ENCODE results near the gene FGF7.

GRCh38 chr15:49439678-49440395, 16.8 kb downstream of the FGF7 start:
- TF ChIP-seq, protein P1, sequence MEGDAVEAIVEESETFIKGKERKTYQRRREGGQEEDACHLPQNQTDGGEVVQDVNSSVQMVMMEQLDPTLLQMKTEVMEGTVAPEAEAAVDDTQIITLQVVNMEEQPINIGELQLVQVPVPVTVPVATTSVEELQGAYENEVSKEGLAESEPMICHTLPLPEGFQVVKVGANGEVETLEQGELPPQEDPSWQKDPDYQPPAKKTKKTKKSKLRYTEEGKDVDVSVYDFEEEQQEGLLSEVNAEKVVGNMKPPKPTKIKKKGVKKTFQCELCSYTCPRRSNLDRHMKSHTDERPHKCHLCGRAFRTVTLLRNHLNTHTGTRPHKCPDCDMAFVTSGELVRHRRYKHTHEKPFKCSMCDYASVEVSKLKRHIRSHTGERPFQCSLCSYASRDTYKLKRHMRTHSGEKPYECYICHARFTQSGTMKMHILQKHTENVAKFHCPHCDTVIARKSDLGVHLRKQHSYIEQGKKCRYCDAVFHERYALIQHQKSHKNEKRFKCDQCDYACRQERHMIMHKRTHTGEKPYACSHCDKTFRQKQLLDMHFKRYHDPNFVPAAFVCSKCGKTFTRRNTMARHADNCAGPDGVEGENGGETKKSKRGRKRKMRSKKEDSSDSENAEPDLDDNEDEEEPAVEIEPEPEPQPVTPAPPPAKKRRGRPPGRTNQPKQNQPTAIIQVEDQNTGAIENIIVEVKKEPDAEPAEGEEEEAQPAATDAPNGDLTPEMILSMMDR (IDR thresholded peaks at IDR 0.05; ENCODE audit: insufficient read depth, low read length) = no peak
- TF ChIP-seq POLR2AphosphoS5 (IDR thresholded peaks at IDR 0.05; ENCODE audit: low read depth) (no peak), REST (IDR thresholded peaks at IDR 0.05; ENCODE audit: insufficient replicate concordance, low read depth) (no peak), GABPA (IDR thresholded peaks at IDR 0.05; ENCODE audit: low read depth) (no peak), SPI1 (IDR thresholded peaks at IDR 0.05; ENCODE audit: borderline replicate concordance, low read depth) (peak; percentile 4; the same call in 1 of the 2 replicates)
